GM21529 (cell line): ENCODE measurements around the gene KEAP1.

Experiments
- ATAC-seq: cut with Tn5 transposase; IDR thresholded peaks from one replicate; pipeline ENCODE4 v1.9.1; 2021; ENCODE audit not compliant: unreplicated experiment

Gene KEAP1

GRCh38 chr19:10525636-10526035, 22.5 kb upstream of the KEAP1 start:
- no peak for ATAC-seq

GRCh38 chr19:10523135-10523636, 20.0 kb upstream of the KEAP1 start:
- no peak for ATAC-seq

- ATAC-seq: no peak
Measured at GRCh38 chr19:10521461-10522171, 18.5 kb upstream of the KEAP1 start.

DNA sequence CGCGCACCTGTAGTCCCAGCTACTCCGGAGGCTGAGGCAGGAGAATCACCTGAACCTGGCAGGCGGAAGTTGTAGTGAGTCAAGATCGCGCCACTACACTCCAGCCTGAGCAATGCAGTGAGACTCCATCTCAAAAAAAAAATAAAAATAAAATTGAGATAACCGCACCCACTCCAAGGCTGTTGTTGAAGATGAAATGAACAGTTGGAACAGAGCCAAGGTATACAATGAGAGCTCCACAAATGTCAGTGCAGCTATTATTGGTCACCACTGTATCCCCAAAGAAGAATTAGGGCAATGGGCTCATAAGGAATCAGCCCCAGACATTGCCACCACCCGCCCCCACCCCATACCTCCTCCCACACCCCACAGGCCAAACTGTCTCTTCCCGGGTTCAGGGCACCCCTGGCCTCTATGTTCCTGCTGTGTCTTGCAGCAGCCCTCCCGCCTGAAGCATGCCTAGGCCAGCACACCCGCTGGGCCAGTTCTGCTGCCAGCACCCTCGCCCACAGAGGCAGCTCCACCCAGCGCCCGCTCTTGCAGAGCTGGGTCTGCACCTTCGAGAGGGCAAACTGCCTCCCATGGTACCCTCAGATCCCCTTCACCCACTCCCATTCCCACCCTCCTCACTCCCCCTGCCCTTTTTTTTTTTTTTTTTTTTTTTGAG, 17.6 kb upstream of the KEAP1 start:
- no peak for ATAC-seq

DNA sequence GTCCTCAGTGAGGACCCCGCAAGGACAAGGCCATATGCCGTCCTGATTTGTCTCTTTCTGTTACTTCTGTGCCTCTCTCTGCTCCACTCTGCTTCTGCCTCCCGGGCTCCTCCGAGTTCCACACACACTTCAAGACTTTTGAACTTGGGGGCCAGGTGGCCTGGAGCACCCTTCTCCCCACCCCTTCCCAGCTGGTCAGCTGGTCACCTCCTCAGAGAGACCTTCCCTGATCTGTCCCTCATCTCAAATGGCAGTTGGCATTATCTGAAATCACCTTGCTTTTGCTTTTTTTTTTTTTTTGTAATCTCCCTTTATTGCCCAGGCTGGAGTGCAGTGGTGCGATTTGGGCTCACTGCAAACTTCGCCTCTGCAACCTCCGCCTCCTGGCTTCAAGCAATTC, 16.3 kb upstream of the KEAP1 start:
- ATAC-seq: no peak

- no peak for ATAC-seq
Measured at GRCh38 chr19:10518444-10519361, 15.5 kb upstream of the KEAP1 start.

GRCh38 chr19:10517760-10518443, 14.7 kb upstream of the KEAP1 start:
- ATAC-seq: no peak

DNA sequence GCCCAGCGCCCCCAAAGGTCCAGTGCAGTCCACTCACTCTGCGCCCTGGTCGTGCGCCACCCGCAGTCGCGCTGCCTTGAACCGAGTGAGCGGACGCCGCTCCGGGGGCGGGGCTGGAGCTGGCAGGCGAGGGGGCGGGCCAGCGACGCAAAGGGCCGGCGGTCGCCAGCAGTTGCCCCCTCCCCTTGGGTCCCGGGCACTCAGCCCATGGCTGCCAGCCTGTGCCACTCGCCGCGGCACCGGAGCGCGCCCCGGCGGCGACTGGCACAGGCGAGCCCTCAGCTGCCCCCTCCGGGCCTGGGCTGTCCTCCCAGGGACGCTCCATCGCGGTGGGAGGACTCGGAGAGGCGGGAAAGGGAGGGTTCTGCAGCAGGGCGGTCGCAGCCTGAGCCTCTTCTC, 14.2 kb upstream of the KEAP1 start, which contains the start of gene S1PR5:
Gene S1PR5, minus strand, starts transcription at position 87 of the 399 bp plus-strand sequence. CDS start 2,436 bp downstream, outside the sequence.
- ATAC-seq: no peak

DNA sequence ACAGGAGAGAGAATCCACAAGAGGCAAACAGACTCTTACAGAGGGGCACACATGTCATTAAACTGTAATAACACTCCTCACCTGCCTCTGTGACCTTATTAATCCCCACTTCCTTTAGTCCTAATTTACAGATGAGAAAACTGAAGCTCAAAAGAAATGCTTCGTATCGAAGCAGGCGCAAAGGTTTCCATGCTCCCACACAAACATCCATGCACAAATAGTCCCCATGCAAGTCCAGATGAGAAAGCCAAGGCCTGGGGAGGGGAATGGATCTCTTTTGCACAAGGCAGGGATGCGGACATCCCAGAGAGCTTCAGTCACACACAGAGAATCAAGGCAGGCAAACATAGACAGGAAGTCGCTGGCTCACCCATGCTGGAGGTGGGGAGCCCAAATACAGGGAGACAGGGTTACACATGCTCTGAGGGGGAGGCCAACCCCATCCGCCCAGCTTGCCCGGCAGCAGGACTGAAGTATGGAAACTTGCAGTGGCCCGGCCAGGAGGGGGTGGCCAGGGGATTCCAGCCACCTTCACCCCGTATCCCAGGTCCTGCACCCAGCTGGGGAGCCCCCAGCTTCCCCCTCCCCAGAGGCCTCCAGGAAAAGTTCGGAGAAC, 13.6 kb upstream of the KEAP1 start:
- ATAC-seq: no peak

DNA sequence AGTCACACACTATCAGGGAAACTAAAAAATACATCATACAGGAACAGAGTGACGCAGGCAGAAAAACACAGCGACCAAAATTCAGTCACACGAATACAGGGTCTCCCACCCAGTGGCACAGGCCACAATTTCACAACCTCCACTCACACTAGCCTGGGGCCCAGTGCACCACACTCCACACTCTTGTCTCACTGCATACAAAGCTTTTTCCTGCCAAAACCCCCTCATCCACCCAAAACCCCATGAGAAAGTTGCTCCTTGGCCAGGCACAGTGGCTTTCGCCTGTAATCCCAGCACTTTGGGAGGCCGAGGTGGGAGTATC, 12.9 kb upstream of the KEAP1 start:
- no peak for ATAC-seq

DNA sequence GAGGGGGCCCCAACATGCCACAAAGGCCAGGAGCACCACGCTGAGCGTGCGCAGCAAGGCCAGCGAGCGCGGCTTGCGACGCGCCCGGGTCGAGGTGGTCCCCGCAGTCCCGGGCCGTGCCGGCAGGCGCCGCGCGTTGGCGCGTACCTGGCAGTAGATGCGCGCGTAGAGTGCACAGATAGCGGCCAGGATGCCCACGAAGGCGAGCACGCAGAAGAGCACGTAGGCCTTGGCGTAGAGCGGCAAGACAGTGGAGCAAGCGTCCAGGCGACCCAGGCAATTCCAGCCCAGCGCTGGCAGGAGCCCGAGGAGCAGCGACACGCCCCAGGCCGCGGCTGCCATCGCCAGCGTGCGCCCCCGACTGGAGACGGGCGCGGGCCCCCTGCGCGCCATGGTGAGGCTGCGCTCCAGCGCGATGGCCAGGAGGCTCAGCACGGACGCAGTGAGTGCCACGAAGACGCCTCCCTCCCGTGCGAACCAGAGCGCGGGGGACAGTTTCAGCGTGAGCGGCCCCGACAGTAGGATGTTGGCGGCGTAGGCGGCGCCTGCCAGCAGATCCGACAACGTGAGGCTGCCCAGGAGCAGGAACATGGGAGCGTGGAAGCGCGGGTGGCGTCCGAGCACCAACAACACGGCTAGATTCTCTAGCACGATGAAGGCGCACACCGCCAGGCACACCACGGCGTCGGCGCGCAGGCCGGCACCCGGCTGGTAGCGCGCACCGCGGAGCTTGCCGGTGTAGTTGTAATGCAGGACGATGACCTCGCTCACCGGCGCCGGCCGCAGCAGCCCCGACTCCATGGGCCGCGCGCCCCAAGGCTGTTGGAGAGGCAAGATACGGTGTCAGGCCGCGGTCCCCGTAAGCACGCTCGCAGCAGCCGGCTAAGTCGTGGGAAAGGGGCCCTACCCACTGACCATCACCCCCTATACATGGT, 11.3 kb upstream of the KEAP1 start:
- ATAC-seq: no peak

DNA sequence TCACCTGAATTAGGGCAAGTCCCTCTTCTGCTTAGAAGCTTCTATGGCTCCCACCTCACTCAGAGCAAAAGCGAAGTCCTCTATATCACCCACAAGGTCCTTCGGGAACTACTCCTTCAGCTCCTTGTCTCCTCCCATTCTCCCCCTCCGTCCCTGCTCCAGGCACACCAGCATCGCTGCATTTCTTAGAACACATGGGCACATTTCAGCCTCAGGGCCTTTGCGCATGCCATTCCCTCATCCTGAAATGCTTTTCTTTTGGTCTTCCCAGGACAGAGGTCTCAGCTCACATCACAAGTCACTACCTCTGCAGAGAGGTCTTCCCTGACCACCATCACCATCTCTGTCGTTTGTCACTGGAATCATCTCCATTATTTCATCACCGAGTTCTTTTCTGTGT, 10.1 kb upstream of the KEAP1 start:
- no peak for ATAC-seq

- ATAC-seq: no peak
Measured at GRCh38 chr19:10510301-10510802, 7.2 kb upstream of the KEAP1 start.

- no peak for ATAC-seq
Measured at GRCh38 chr19:10508707-10509106, 5.6 kb upstream of the KEAP1 start.

DNA sequence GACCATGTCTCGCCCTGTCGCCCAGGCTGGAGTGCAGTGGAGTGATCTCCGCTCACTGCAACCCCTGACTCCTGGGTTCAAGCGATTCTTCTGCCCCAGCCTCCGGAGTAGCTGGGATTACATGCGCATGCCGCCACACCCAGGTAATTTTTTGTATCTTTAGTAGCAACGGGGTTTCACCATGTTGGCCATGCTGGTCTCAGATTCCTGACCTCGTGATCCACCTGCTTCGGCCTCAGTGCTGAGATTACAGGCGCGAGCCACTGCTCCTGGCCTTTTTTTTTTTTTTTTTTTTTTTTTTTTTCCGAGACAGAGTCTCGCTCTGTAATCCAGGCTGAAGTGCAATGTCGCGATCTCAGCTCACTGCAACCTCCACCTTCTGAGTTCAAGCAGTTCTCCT, 4.9 kb upstream of the KEAP1 start:
- ATAC-seq: no peak

GRCh38 chr19:10505583-10506229, 2.5 kb upstream of the KEAP1 start:
- no peak for ATAC-seq

- peak; percentile 76 for ATAC-seq
Measured at GRCh38 chr19:10502524-10503001, 593 bp downstream of the KEAP1 start.

GRCh38 chr19:10501971-10502523, 1.1 kb downstream of the KEAP1 start:
- ATAC-seq: peak; percentile 41
